ENCODE data around the gene EBI3. TPM values are rescaled to one million over a fixed set of nuclear protein-coding genes. Genes with fewer than 3 reads are reported as not detected.

Gene EBI3
- polyA plus RNA-seq, 1 of the 3 experiments (the other 2 are of a cell fraction): 3.7 TPM

GRCh38 chr19:4277191-4277696, 47.9 kb downstream of the EBI3 start:
- H3K36me3 ChIP-seq (replicated peaks in 1 of 2; ENCODE audit: control insufficient read depth in 1 of 2, insufficient read depth in 2 of 2, low read length in 1 of 2): no peaks in the 10 kb centered on the region
- 33% methylated on average over 14 of the region's 16 CpGs for WGBS (ENCODE audit: low lambda C conversion rate)
- H3K27ac ChIP-seq (ENCODE audit: low read depth in 2 of 2, low read length in 1 of 2): peak overlapping the region in 1 of 2 experiments; percentile 99; a peak in 2 of 4 replicates
- H3K27me3 ChIP-seq (ENCODE audit: insufficient read depth): peaks cover 12% of the 10 kb centered on the region
- CTCF ChIA-PET: interaction anchor here (1.1 to 7.0 kb wide), 8 partner anchors 10 to 123 kb away, joined by 3 to 60 read pairs (median 10); partner anchors contain the start of genes MPND and SH3GL1
- POLR2A ChIA-PET: interaction anchor here (0.6 to 3.3 kb wide), 10 partner anchors 9 to 512 kb away, joined by 3 to 32 read pairs (median 3); partner anchors contain the start of genes MPND and YJU2
- no peak overlapping the region for H3K4me2 ChIP-seq
- H4K20me1 ChIP-seq (ENCODE audit: insufficient read depth): no peaks in the 10 kb centered on the region
- no peaks in the 10 kb centered on the region for H3K79me2 ChIP-seq (ENCODE audit: insufficient read depth)
- H3K4me3 ChIP-seq (ENCODE audit: low read depth in 2 of 2, low read length in 1 of 2): no peak overlapping the region
- H3K4me1 ChIP-seq (ENCODE audit: control insufficient read depth in 1 of 2, insufficient read depth in 2 of 2, low read depth in 1 of 2, low read length in 1 of 2): peaks cover 0 to 19% of the 10 kb centered on the region in 2 experiments; a peak in 1 of 4 replicates
- no peaks in the 10 kb centered on the region for H3K9me3 ChIP-seq
- no peak overlapping the region for H3K9ac ChIP-seq
- H3K9me2 ChIP-seq: no peaks in the 10 kb centered on the region
- peak; percentile 69 for DNase-seq
- no peak overlapping the region for H2AFZ ChIP-seq (ENCODE audit: low read depth)
- H3F3A ChIP-seq (replicated peaks; ENCODE audit: insufficient read depth): no peaks in the 10 kb centered on the region
- TF ChIP-seq, protein P1, sequence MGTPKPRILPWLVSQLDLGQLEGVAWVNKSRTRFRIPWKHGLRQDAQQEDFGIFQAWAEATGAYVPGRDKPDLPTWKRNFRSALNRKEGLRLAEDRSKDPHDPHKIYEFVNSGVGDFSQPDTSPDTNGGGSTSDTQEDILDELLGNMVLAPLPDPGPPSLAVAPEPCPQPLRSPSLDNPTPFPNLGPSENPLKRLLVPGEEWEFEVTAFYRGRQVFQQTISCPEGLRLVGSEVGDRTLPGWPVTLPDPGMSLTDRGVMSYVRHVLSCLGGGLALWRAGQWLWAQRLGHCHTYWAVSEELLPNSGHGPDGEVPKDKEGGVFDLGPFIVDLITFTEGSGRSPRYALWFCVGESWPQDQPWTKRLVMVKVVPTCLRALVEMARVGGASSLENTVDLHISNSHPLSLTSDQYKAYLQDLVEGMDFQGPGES (IDR thresholded peaks at IDR 0.05; ENCODE audit: low read depth, low read length): no peak
- TF ChIP-seq USF2 (IDR thresholded peaks at IDR 0.05; ENCODE audit: borderline replicate concordance, low read depth, low read length) (no peak), MXI1 (IDR thresholded peaks at IDR 0.05; ENCODE audit: low read depth, low read length) (peak; percentile 58; the same call in 1 of the 2 replicates), SMC3 (IDR thresholded peaks at IDR 0.05; ENCODE audit: low read depth, low read length) (no peak), YY1 (IDR thresholded peaks at IDR 0.05; ENCODE audit: low read depth) (no peak), ELF1 (IDR thresholded peaks at IDR 0.05) (no peak), CHD2 (IDR thresholded peaks at IDR 0.05; ENCODE audit: low read length, partially characterized antibody) (no peak), GATA2 (CRISPR knock-in tag; IDR thresholded peaks at IDR 0.05) (peak; percentile 89), RFX5 (IDR thresholded peaks at IDR 0.05; ENCODE audit: low read length) (no peak), POLR2AphosphoS5 (IDR thresholded peaks at IDR 0.05; ENCODE audit: low read depth, low read length) (no peak), MEF2A (IDR thresholded peaks at IDR 0.05; ENCODE audit: borderline replicate concordance, low read depth) (no peak), EP300 (IDR thresholded peaks at IDR 0.05; ENCODE audit: borderline replicate concordance in 1 of 2, low read depth in 1 of 2, low read length in 1 of 2) (peak in 1 of 2 experiments; percentile 83; a peak in 2 of 4 replicates), RAD21 (IDR thresholded peaks at IDR 0.05; ENCODE audit: low read length) (no peak), EZH2phosphoT487 (IDR thresholded peaks at IDR 0.05; ENCODE audit: borderline replicate concordance, low read depth) (no peak), JUND (IDR thresholded peaks at IDR 0.05) (no peak), RXRA (IDR thresholded peaks at IDR 0.05; ENCODE audit: borderline replicate concordance, low read depth) (no peak), RCOR1 (IDR thresholded peaks at IDR 0.05; ENCODE audit: low read length) (peak; percentile 48; the same call in 1 of the 2 replicates), MAX (IDR thresholded peaks at IDR 0.05; ENCODE audit: low read depth) (no peak), NFIC (IDR thresholded peaks at IDR 0.05; ENCODE audit: borderline replicate concordance) (no peak), TAF1 (IDR thresholded peaks at IDR 0.05; ENCODE audit: borderline replicate concordance, low read depth, low read length) (no peak), TEAD4 (IDR thresholded peaks at IDR 0.05; ENCODE audit: borderline replicate concordance, insufficient read depth) (no peak), TCF12 (IDR thresholded peaks at IDR 0.05) (peak; percentile 52), GABPA (IDR thresholded peaks at IDR 0.05; ENCODE audit: low read depth) (no peak)
- TF ChIP-seq, protein P2, sequence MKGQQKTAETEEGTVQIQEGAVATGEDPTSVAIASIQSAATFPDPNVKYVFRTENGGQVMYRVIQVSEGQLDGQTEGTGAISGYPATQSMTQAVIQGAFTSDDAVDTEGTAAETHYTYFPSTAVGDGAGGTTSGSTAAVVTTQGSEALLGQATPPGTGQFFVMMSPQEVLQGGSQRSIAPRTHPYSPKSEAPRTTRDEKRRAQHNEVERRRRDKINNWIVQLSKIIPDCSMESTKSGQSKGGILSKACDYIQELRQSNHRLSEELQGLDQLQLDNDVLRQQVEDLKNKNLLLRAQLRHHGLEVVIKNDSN (IDR thresholded peaks at IDR 0.05; ENCODE audit: borderline replicate concordance, low read depth): no peak
- TF ChIP-seq, protein P3, sequence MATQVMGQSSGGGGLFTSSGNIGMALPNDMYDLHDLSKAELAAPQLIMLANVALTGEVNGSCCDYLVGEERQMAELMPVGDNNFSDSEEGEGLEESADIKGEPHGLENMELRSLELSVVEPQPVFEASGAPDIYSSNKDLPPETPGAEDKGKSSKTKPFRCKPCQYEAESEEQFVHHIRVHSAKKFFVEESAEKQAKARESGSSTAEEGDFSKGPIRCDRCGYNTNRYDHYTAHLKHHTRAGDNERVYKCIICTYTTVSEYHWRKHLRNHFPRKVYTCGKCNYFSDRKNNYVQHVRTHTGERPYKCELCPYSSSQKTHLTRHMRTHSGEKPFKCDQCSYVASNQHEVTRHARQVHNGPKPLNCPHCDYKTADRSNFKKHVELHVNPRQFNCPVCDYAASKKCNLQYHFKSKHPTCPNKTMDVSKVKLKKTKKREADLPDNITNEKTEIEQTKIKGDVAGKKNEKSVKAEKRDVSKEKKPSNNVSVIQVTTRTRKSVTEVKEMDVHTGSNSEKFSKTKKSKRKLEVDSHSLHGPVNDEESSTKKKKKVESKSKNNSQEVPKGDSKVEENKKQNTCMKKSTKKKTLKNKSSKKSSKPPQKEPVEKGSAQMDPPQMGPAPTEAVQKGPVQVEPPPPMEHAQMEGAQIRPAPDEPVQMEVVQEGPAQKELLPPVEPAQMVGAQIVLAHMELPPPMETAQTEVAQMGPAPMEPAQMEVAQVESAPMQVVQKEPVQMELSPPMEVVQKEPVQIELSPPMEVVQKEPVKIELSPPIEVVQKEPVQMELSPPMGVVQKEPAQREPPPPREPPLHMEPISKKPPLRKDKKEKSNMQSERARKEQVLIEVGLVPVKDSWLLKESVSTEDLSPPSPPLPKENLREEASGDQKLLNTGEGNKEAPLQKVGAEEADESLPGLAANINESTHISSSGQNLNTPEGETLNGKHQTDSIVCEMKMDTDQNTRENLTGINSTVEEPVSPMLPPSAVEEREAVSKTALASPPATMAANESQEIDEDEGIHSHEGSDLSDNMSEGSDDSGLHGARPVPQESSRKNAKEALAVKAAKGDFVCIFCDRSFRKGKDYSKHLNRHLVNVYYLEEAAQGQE (IDR thresholded peaks at IDR 0.05; ENCODE audit: low read depth, low read length): no peak
- TF ChIP-seq, protein P4, sequence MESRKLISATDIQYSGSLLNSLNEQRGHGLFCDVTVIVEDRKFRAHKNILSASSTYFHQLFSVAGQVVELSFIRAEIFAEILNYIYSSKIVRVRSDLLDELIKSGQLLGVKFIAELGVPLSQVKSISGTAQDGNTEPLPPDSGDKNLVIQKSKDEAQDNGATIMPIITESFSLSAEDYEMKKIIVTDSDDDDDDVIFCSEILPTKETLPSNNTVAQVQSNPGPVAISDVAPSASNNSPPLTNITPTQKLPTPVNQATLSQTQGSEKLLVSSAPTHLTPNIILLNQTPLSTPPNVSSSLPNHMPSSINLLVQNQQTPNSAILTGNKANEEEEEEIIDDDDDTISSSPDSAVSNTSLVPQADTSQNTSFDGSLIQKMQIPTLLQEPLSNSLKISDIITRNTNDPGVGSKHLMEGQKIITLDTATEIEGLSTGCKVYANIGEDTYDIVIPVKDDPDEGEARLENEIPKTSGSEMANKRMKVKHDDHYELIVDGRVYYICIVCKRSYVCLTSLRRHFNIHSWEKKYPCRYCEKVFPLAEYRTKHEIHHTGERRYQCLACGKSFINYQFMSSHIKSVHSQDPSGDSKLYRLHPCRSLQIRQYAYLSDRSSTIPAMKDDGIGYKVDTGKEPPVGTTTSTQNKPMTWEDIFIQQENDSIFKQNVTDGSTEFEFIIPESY (IDR thresholded peaks at IDR 0.05; ENCODE audit: borderline replicate concordance, low read depth): no peak

Measured in SK-N-SH (cell line).